Prostate gland (tissue), 2 donors: ENCODE results near the gene NSL1.

Source experiments
- POLR2A ChIP-seq: fragments of 450-650 bp; IDR thresholded peaks from one replicate; pipeline ENCODE4 v1.6.1; 2016; ENCODE audit warnings: antibody characterized with exemption, mild to moderate bottlenecking
- POLR2AphosphoS5 ChIP-seq: sonication (generic); formaldehyde crosslinking; IDR thresholded peaks from one replicate; pipeline ENCODE4 v1.6.1; 2017; ENCODE audit warnings: antibody characterized with exemption
- TF ChIP-seq, protein P1 (sequence below), 4 experiments: fragments of 200-600 bp in 2 of 4; fragments of 450-650 bp in 2 of 4; sonication (generic) in 2 of 4; IDR thresholded peaks; 1 replicate in 3 of 4; 2 replicates in 1 of 4; pipeline ENCODE4 v1.5.1; 2016 to 2019; ENCODE audit warnings: antibody characterized with exemption in 4 of 4, mild to moderate bottlenecking in 2 of 4, moderate library complexity in 2 of 4

DNA sequence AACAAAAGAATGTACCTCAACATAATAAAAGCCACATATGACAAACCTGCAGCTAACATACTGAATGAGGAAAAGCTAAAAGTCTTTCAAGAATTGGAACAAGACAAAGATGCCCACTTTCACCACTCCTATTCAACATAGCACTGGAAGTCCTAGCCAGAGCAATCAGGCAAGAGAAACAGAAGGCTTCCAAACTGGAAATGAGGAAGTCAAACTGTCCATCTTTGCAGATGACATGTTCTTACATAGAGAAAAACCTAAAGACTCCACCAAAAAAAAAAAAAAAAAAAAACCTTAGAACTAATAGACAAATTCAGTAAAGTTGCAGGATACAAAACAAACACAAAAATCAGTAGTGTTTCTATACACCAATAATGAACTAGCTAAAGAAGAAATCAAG lies 20.2 kb downstream of the NSL1 start:
- TF ChIP-seq, protein P1, sequence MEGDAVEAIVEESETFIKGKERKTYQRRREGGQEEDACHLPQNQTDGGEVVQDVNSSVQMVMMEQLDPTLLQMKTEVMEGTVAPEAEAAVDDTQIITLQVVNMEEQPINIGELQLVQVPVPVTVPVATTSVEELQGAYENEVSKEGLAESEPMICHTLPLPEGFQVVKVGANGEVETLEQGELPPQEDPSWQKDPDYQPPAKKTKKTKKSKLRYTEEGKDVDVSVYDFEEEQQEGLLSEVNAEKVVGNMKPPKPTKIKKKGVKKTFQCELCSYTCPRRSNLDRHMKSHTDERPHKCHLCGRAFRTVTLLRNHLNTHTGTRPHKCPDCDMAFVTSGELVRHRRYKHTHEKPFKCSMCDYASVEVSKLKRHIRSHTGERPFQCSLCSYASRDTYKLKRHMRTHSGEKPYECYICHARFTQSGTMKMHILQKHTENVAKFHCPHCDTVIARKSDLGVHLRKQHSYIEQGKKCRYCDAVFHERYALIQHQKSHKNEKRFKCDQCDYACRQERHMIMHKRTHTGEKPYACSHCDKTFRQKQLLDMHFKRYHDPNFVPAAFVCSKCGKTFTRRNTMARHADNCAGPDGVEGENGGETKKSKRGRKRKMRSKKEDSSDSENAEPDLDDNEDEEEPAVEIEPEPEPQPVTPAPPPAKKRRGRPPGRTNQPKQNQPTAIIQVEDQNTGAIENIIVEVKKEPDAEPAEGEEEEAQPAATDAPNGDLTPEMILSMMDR (IDR thresholded peaks at IDR 0.05): no peak
- TF ChIP-seq POLR2A (no peak), POLR2AphosphoS5 (no peak)
